SK-N-MC (cell line): ENCODE measurements around the gene TMEM185A.
"Not testable (repeated sequence)": the region's sequence is repeated elsewhere in the genome, so short reads cannot be mapped to it uniquely, and the experiment has no call there.

Experiments used
- DNase-seq: peaks from one replicate; pipeline ENCODE4 v3.0.0-alpha.2; 2011; ENCODE audit warnings: low read depth, low spot score
- H3K27ac ChIP-seq: fragments of 200-600 bp; sonication (generic); 2 replicates; pipeline ENCODE4 v1.5.1; 2016; ENCODE audit warnings: mixed run types
- H3K36me3 ChIP-seq: fragments of 200-600 bp; sonication (generic); 2 replicates; pipeline ENCODE4 v1.6.1; 2017; ENCODE audit warnings: antibody characterized with exemption, low read length, mixed read lengths; ENCODE audit not compliant: insufficient read depth
- H3K4me3 ChIP-seq: fragments of 200-600 bp; sonication (generic); 2 replicates; pipeline ENCODE4 v1.5.1; 2016
- H3K9ac ChIP-seq: fragments of 200-600 bp; sonication (generic); 2 replicates; pipeline ENCODE4 v1.8.0; 2017; ENCODE audit warnings: mixed run types, mixed read lengths; ENCODE audit not compliant: insufficient read length
- H3K9me3 ChIP-seq: fragments of 200-600 bp; sonication (generic); 2 replicates; pipeline ENCODE4 v1.6.1; 2017; ENCODE audit warnings: low read depth, mild to moderate bottlenecking, antibody characterized with exemption, low read length, moderate library complexity, mixed read lengths
- EZH2 ChIP-seq: fragments of 200-600 bp; sonication (generic); IDR thresholded peaks from one replicate; pipeline ENCODE4 v1.6.1; 2017; ENCODE audit warnings: antibody characterized with exemption
- FOXP2 ChIP-seq: optimal IDR thresholded peaks from 2 replicates; pipeline ENCODE3; 2011; ENCODE audit warnings: mild to moderate bottlenecking, moderate library complexity; ENCODE audit not compliant: insufficient read depth; ENCODE audit errors: extremely low read length, control extremely low read depth
- POLR2AphosphoS5 ChIP-seq: IDR thresholded peaks from 2 replicates; pipeline ENCODE4 v1.6.1; 2012; ENCODE audit warnings: mild to moderate bottlenecking, low read depth, low read length, borderline replicate concordance

Gene TMEM185A

GRCh38 chrX:149567621-149568417, 63.8 kb downstream of the TMEM185A start:
- no peak overlapping the region for H3K9ac ChIP-seq
- H3K9me3 ChIP-seq, result no peaks in the 10 kb centered on the region

GRCh38 chrX:149563359-149563758, 68.2 kb downstream of the TMEM185A start:
- no peak for DNase-seq
- no peak overlapping the region for H3K9ac ChIP-seq
- H3K27ac ChIP-seq, result no peak overlapping the region
- no peak for TF ChIP-seq POLR2AphosphoS5
- TF ChIP-seq FOXP2, result no peak
- no peak for TF ChIP-seq EZH2
- no peaks in the 10 kb centered on the region for H3K36me3 ChIP-seq
- H3K9me3 ChIP-seq, result no peaks in the 10 kb centered on the region
- no peak overlapping the region for H3K4me3 ChIP-seq

More at GRCh38 chrX:149567621-149568417, 63.8 kb downstream of the TMEM185A start:
- H3K4me3 ChIP-seq, result no peak overlapping the region
- no peak for TF ChIP-seq FOXP2
- no peak for TF ChIP-seq POLR2AphosphoS5
- TF ChIP-seq EZH2, result no peak
- DNase-seq, result no peak
- H3K36me3 ChIP-seq, result no peaks in the 10 kb centered on the region
- H3K27ac ChIP-seq, result no peak overlapping the region

- H3K27ac ChIP-seq, H3K9ac ChIP-seq, H3K36me3 ChIP-seq, H3K4me3 ChIP-seq, DNase-seq, H3K9me3 ChIP-seq: not testable (repeated sequence)
Measured at GRCh38 chrX:149555251-149555650, 76.3 kb downstream of the TMEM185A start.

- not testable (repeated sequence) for H3K27ac ChIP-seq, H3K4me3 ChIP-seq, DNase-seq, H3K9me3 ChIP-seq, H3K36me3 ChIP-seq, H3K9ac ChIP-seq
Measured at GRCh38 chrX:149551939-149552248, 79.7 kb downstream of the TMEM185A start.

GRCh38 chrX:149551245-149551938, 80.2 kb downstream of the TMEM185A start:
- not testable (repeated sequence) for H3K9ac ChIP-seq, H3K27ac ChIP-seq, DNase-seq, H3K9me3 ChIP-seq, H3K4me3 ChIP-seq, H3K36me3 ChIP-seq

- DNase-seq, H3K36me3 ChIP-seq, H3K4me3 ChIP-seq, H3K9me3 ChIP-seq, H3K27ac ChIP-seq, H3K9ac ChIP-seq: not testable (repeated sequence)
Measured at GRCh38 chrX:149550454-149550853, 81.1 kb downstream of the TMEM185A start.

- DNase-seq, H3K27ac ChIP-seq, H3K9ac ChIP-seq, H3K4me3 ChIP-seq, H3K9me3 ChIP-seq, H3K36me3 ChIP-seq: not testable (repeated sequence)
Measured at GRCh38 chrX:149549701-149550100, 81.9 kb downstream of the TMEM185A start, which contains the start of gene HSFX3. TSS of gene HSFX3 (minus strand) at chrX:149549924. CDS start at chrX:149549852, 72 bp downstream.

- H3K9me3 ChIP-seq, DNase-seq, H3K27ac ChIP-seq, H3K9ac ChIP-seq, H3K4me3 ChIP-seq, H3K36me3 ChIP-seq: not testable (repeated sequence)
Measured at GRCh38 chrX:149547782-149548181, 83.8 kb downstream of the TMEM185A start.

- H3K4me3 ChIP-seq, H3K36me3 ChIP-seq, DNase-seq, H3K9me3 ChIP-seq, H3K9ac ChIP-seq, H3K27ac ChIP-seq: not testable (repeated sequence)
Measured at GRCh38 chrX:149546962-149547361, 84.6 kb downstream of the TMEM185A start.
